Measurements from ENCODE around the gene MAB21L2.

The MAB21L2 gene

GRCh38 chr4:150586162-150586810, 4.3 kb downstream of the MAB21L2 start:
- DNase-seq (ENCODE audit: low spot score), result no peak
- Histone ChIP-seq H3K27me3 (ENCODE audit: control insufficient read depth in 3 of 3, insufficient read depth in 3 of 3, low read depth in 1 of 3, low read length in 3 of 3) (peaks cover 0 to 19% (median 18%) of the 10 kb centered on the region in 3 experiments), H2AK5ac (ENCODE audit: low read depth, low read length) (no peak overlapping the region), H3K18ac (ENCODE audit: low read length) (no peak overlapping the region), H3K23ac (ENCODE audit: low read depth, low read length, poor library complexity) (no peak overlapping the region), H3K4ac (ENCODE audit: low read length) (no peak overlapping the region), H2BK15ac (ENCODE audit: low read length) (no peak overlapping the region), H2BK12ac (ENCODE audit: low read length) (no peak overlapping the region), H3K4me2 (ENCODE audit: insufficient read depth, low read length, poor library complexity, severe bottlenecking) (no peak overlapping the region), H3K4me1 (ENCODE audit: control insufficient read depth in 2 of 2, insufficient read depth in 1 of 2, low read depth in 1 of 2, low read length in 2 of 2) (peaks cover 11 to 16% of the 10 kb centered on the region in 2 donors), H3K27ac (replicated peaks; ENCODE audit: low read length) (no peak overlapping the region), H3K4me3 (ENCODE audit: low read length in 2 of 2) (no peak overlapping the region), H4K91ac (ENCODE audit: low read depth, low read length, poor library complexity) (no peak overlapping the region), H3K36me3 (replicated peaks in 1 of 2; ENCODE audit: control insufficient read depth in 2 of 2, insufficient read depth in 2 of 2, low read length in 2 of 2) (no peaks in the 10 kb centered on the region), H3K9ac (ENCODE audit: low read depth, low read length, poor library complexity) (no peak overlapping the region), H4K8ac (ENCODE audit: low read depth, low read length) (no peak overlapping the region), H3K79me1 (ENCODE audit: low read depth, low read length) (peaks cover 2% of the 10 kb centered on the region), H2AFZ (ENCODE audit: low read length) (no peak overlapping the region), H3K9me3 (replicated peaks in 1 of 2; ENCODE audit: control insufficient read depth in 2 of 2, insufficient read depth in 1 of 2, low read depth in 1 of 2, low read length in 2 of 2) (no peaks in the 10 kb centered on the region), H2BK120ac (ENCODE audit: low read depth, low read length) (no peak overlapping the region), H3K14ac (ENCODE audit: low read length) (no peak overlapping the region), H2BK5ac (ENCODE audit: low read length) (no peak overlapping the region)

GRCh38 chr4:150588316-150588715, 6.4 kb downstream of the MAB21L2 start:
- H3K4ac ChIP-seq (ENCODE audit: low read length), result no peak overlapping the region
- no peak overlapping the region for H3K4me3 ChIP-seq (ENCODE audit: low read length in 2 of 2)
- H4K91ac ChIP-seq (ENCODE audit: low read depth, low read length, poor library complexity), result no peak overlapping the region
- no peak overlapping the region for H2BK120ac ChIP-seq (ENCODE audit: low read depth, low read length)
- no peak overlapping the region for H2BK15ac ChIP-seq (ENCODE audit: low read length)
- no peak for DNase-seq (ENCODE audit: low spot score)
- no peak overlapping the region for H2AFZ ChIP-seq (ENCODE audit: low read length)
- no peak overlapping the region for H2AK5ac ChIP-seq (ENCODE audit: low read depth, low read length)
- H3K79me1 ChIP-seq (ENCODE audit: low read depth, low read length), result peaks cover under 1% of the 10 kb centered on the region
- peaks cover 0 to 13% (median 6%) of the 10 kb centered on the region in 3 experiments for H3K27me3 ChIP-seq (ENCODE audit: control insufficient read depth in 3 of 3, insufficient read depth in 3 of 3, low read depth in 1 of 3, low read length in 3 of 3)
- no peak overlapping the region for H3K4me2 ChIP-seq (ENCODE audit: insufficient read depth, low read length, poor library complexity, severe bottlenecking)
- H3K23ac ChIP-seq (ENCODE audit: low read depth, low read length, poor library complexity), result no peak overlapping the region
- H3K18ac ChIP-seq (ENCODE audit: low read length), result no peak overlapping the region
- no peak overlapping the region for H2BK12ac ChIP-seq (ENCODE audit: low read length)
- no CpG with 5 or more reads among the region's 1 CpG for WGBS, 2 donors (ENCODE audit: extremely low coverage in 2 of 2, insufficient read length in 2 of 2, insufficient replicate concordance in 1 of 2)
- peaks cover 11 to 15% of the 10 kb centered on the region in 2 donors for H3K4me1 ChIP-seq (ENCODE audit: control insufficient read depth in 2 of 2, insufficient read depth in 1 of 2, low read depth in 1 of 2, low read length in 2 of 2)
- H3K9ac ChIP-seq (ENCODE audit: low read depth, low read length, poor library complexity), result no peak overlapping the region
- H3K27ac ChIP-seq (replicated peaks; ENCODE audit: low read length), result no peak overlapping the region
- no peaks in the 10 kb centered on the region for H3K36me3 ChIP-seq (replicated peaks in 1 of 2; ENCODE audit: control insufficient read depth in 2 of 2, insufficient read depth in 2 of 2, low read length in 2 of 2)
- no peak overlapping the region for H2BK5ac ChIP-seq (ENCODE audit: low read length)
- no peaks in the 10 kb centered on the region for H3K9me3 ChIP-seq (replicated peaks in 1 of 2; ENCODE audit: control insufficient read depth in 2 of 2, insufficient read depth in 1 of 2, low read depth in 1 of 2, low read length in 2 of 2)
- H3K14ac ChIP-seq (ENCODE audit: low read length), result no peak overlapping the region
- H4K8ac ChIP-seq (ENCODE audit: low read depth, low read length), result no peak overlapping the region

- H3K4me2 ChIP-seq (ENCODE audit: insufficient read depth, low read length, poor library complexity, severe bottlenecking), result no peak overlapping the region
- no peaks in the 10 kb centered on the region for H3K79me1 ChIP-seq (ENCODE audit: low read depth, low read length)
- no peak overlapping the region for H4K91ac ChIP-seq (ENCODE audit: low read depth, low read length, poor library complexity)
- H4K8ac ChIP-seq (ENCODE audit: low read depth, low read length), result no peak overlapping the region
- no peak overlapping the region for H3K23ac ChIP-seq (ENCODE audit: low read depth, low read length, poor library complexity)
- H3K18ac ChIP-seq (ENCODE audit: low read length), result no peak overlapping the region
- no peaks in the 10 kb centered on the region for H3K36me3 ChIP-seq (replicated peaks in 1 of 2; ENCODE audit: control insufficient read depth in 2 of 2, insufficient read depth in 2 of 2, low read length in 2 of 2)
- H2BK15ac ChIP-seq (ENCODE audit: low read length), result no peak overlapping the region
- H3K9ac ChIP-seq (ENCODE audit: low read depth, low read length, poor library complexity), result no peak overlapping the region
- no peaks in the 10 kb centered on the region for H3K9me3 ChIP-seq (replicated peaks in 1 of 2; ENCODE audit: control insufficient read depth in 2 of 2, insufficient read depth in 1 of 2, low read depth in 1 of 2, low read length in 2 of 2)
- no CpG with 5 or more reads among the region's 2 CpGs for WGBS, 2 donors (ENCODE audit: extremely low coverage in 2 of 2, insufficient read length in 2 of 2, insufficient replicate concordance in 1 of 2)
- no peak overlapping the region for H2BK5ac ChIP-seq (ENCODE audit: low read length)
- H2AFZ ChIP-seq (ENCODE audit: low read length), result no peak overlapping the region
- no peak for DNase-seq (ENCODE audit: low spot score)
- peaks cover 0 to 5% (median 0%) of the 10 kb centered on the region in 3 experiments for H3K27me3 ChIP-seq (ENCODE audit: control insufficient read depth in 3 of 3, insufficient read depth in 3 of 3, low read depth in 1 of 3, low read length in 3 of 3)
- no peak overlapping the region for H3K4me3 ChIP-seq (ENCODE audit: low read length in 2 of 2)
- H2BK120ac ChIP-seq (ENCODE audit: low read depth, low read length), result no peak overlapping the region
- no peak overlapping the region for H3K4ac ChIP-seq (ENCODE audit: low read length)
- no peak overlapping the region for H3K14ac ChIP-seq (ENCODE audit: low read length)
- no peak overlapping the region for H2BK12ac ChIP-seq (ENCODE audit: low read length)
- H3K4me1 ChIP-seq (ENCODE audit: control insufficient read depth in 2 of 2, insufficient read depth in 1 of 2, low read depth in 1 of 2, low read length in 2 of 2), result peaks cover 8 to 10% of the 10 kb centered on the region in 2 donors
- H2AK5ac ChIP-seq (ENCODE audit: low read depth, low read length), result no peak overlapping the region
- H3K27ac ChIP-seq (replicated peaks; ENCODE audit: low read length), result no peak overlapping the region
Observed at GRCh38 chr4:150589157-150589556, 7.2 kb downstream of the MAB21L2 start.

- no peak overlapping the region for H3K27ac ChIP-seq (replicated peaks; ENCODE audit: low read length)
- no peak overlapping the region for H4K8ac ChIP-seq (ENCODE audit: low read depth, low read length)
- no peaks in the 10 kb centered on the region for H3K9me3 ChIP-seq (replicated peaks in 1 of 2; ENCODE audit: control insufficient read depth in 2 of 2, insufficient read depth in 1 of 2, low read depth in 1 of 2, low read length in 2 of 2)
- DNase-seq (ENCODE audit: low spot score), result no peak
- no peak overlapping the region for H2BK12ac ChIP-seq (ENCODE audit: low read length)
- H3K79me1 ChIP-seq (ENCODE audit: low read depth, low read length), result no peaks in the 10 kb centered on the region
- no peak overlapping the region for H2AFZ ChIP-seq (ENCODE audit: low read length)
- no peak overlapping the region for H3K18ac ChIP-seq (ENCODE audit: low read length)
- H3K9ac ChIP-seq (ENCODE audit: low read depth, low read length, poor library complexity), result no peak overlapping the region
- no peak overlapping the region for H2BK5ac ChIP-seq (ENCODE audit: low read length)
- H3K4me3 ChIP-seq (ENCODE audit: low read length in 2 of 2), result no peak overlapping the region
- H3K4me2 ChIP-seq (ENCODE audit: insufficient read depth, low read length, poor library complexity, severe bottlenecking), result no peak overlapping the region
- WGBS, 2 donors (ENCODE audit: extremely low coverage in 2 of 2, insufficient read length in 2 of 2, insufficient replicate concordance in 1 of 2), result no CpG with 5 or more reads among the region's 5 CpGs
- no peak overlapping the region for H3K4ac ChIP-seq (ENCODE audit: low read length)
- H3K14ac ChIP-seq (ENCODE audit: low read length), result no peak overlapping the region
- H3K4me1 ChIP-seq (ENCODE audit: control insufficient read depth in 2 of 2, insufficient read depth in 1 of 2, low read depth in 1 of 2, low read length in 2 of 2), result peaks cover 7 to 10% of the 10 kb centered on the region in 2 donors
- H3K36me3 ChIP-seq (replicated peaks in 1 of 2; ENCODE audit: control insufficient read depth in 2 of 2, insufficient read depth in 2 of 2, low read length in 2 of 2), result no peaks in the 10 kb centered on the region
- H2BK15ac ChIP-seq (ENCODE audit: low read length), result no peak overlapping the region
- no peak overlapping the region for H2BK120ac ChIP-seq (ENCODE audit: low read depth, low read length)
- H3K27me3 ChIP-seq (ENCODE audit: control insufficient read depth in 3 of 3, insufficient read depth in 3 of 3, low read depth in 1 of 3, low read length in 3 of 3), result no peaks in the 10 kb centered on the region
- no peak overlapping the region for H2AK5ac ChIP-seq (ENCODE audit: low read depth, low read length)
- no peak overlapping the region for H3K23ac ChIP-seq (ENCODE audit: low read depth, low read length, poor library complexity)
- no peak overlapping the region for H4K91ac ChIP-seq (ENCODE audit: low read depth, low read length, poor library complexity)
Observed at GRCh38 chr4:150590631-150591030, 8.7 kb downstream of the MAB21L2 start.
